MCF 10A (cell line): ENCODE measurements around the gene TSPAN3. TPM values are rescaled to one million over a fixed set of nuclear protein-coding genes. Genes with fewer than 3 reads are reported as not detected.

Experiments used
- BruUV-seq: library from RNA; stranded (reverse); fragments of 400-500 nt; replicated peaks from 2 replicates; lab custom pipeline; 2021; lab: Mats Ljungman, UMichigan
- CTCF ChIA-PET: fragments of 300-600 bp; sonication (Branson Sonifier 250); formaldehyde crosslinking; extraction: SDS; loops from one replicate; lab custom pipeline; 2021; ENCODE audit warnings: antibody characterized with exemption, inconsistent platforms; lab: Yijun Ruan, JAX
- POLR2A ChIA-PET: fragments of 300-600, 350-650 bp; sonication (Branson Sonifier 250); formaldehyde crosslinking; extraction: SDS; loops from one replicate; lab custom pipeline; 2020; ENCODE audit warnings: antibody characterized with exemption, inconsistent platforms; lab: Yijun Ruan, JAX
- DNase-seq: peaks from one replicate; pipeline ENCODE4 v3.0.0-alpha.2; 2018; ENCODE audit not compliant: unreplicated experiment
- H3K27ac Mint-ChIP-seq: one replicate; pipeline ENCODE4 v1.8.0; 2022; ENCODE audit warnings: mild to moderate bottlenecking, low read depth, mixed read lengths; ENCODE audit not compliant: unreplicated experiment
- H3K27me3 Mint-ChIP-seq: one replicate; pipeline ENCODE4 v1.8.0; 2022; ENCODE audit warnings: mixed read lengths; ENCODE audit not compliant: insufficient read depth, unreplicated experiment
- H3K36me3 Mint-ChIP-seq: one replicate; pipeline ENCODE4 v1.8.0; 2022; ENCODE audit warnings: mild to moderate bottlenecking, moderate library complexity, mixed read lengths; ENCODE audit not compliant: insufficient read depth, unreplicated experiment
- H3K4me1 Mint-ChIP-seq: one replicate; pipeline ENCODE4 v1.8.0; 2022; ENCODE audit warnings: mixed read lengths; ENCODE audit not compliant: insufficient read depth, unreplicated experiment
- H3K4me3 Mint-ChIP-seq: one replicate; pipeline ENCODE4 v1.8.0; 2022; ENCODE audit warnings: mild to moderate bottlenecking, moderate library complexity, mixed read lengths; ENCODE audit not compliant: unreplicated experiment
- H3K9me3 Mint-ChIP-seq: one replicate; pipeline ENCODE4 v1.8.0; 2022; ENCODE audit warnings: mixed read lengths; ENCODE audit not compliant: unreplicated experiment
- CTCF ChIP-seq: fragments of 200-600 bp; IDR thresholded peaks from one replicate; pipeline ENCODE4 v1.8.0; 2022; ENCODE audit warnings: antibody characterized with exemption, mild to moderate bottlenecking; ENCODE audit not compliant: unreplicated experiment
- intact Hi-C: fragments of 100-400 bp; cut with micrococcal nuclease; formaldehyde crosslinking; loops from 2 replicates; pipeline ENCODE4 v1.14.1; 2022
- total RNA-seq: library from RNA; stranded (reverse); gene quantifications from 2 replicates; pipeline ENCODE4 v1.2.3, GENCODE V29; 2022

The TSPAN3 gene
- total RNA-seq, 1 experiment from 2014 or later, result 96.6 TPM

- DNase-seq, result peak; percentile 66
- Mint-ChIP-seq H3K27ac (no peak overlapping the region), H3K9me3 (no peaks in the 10 kb centered on the region), H3K36me3 (no peaks in the 10 kb centered on the region), H3K27me3 (no peaks in the 10 kb centered on the region), H3K4me1 (no peaks in the 10 kb centered on the region), H3K4me3 (no peak overlapping the region)
- CTCF ChIA-PET, result interaction anchor here (0.5 to 6.3 kb wide), 29 partner anchors 9 to 1066 kb away, joined by 3 to 82 read pairs (median 5); partner anchors contain the start of gene HMG20A
- intact Hi-C loops, result loop anchor here (1.0 to 5.0 kb wide), 3 partner anchors 97 to 424 kb away; no protein-coding TSS in a partner anchor
- BruUV-seq, result no TSS peak
- POLR2A ChIA-PET, result interaction anchor here (0.6 to 1.7 kb wide), 2 partner anchors 424 to 491 kb away, joined by 3 to 7 read pairs; no protein-coding TSS in a partner anchor
- peak; percentile 64 for TF ChIP-seq CTCF
These were observed 48.0 kb upstream of the TSPAN3 start for GRCh38 chr15:77118882-77119321.

- no peak for TF ChIP-seq CTCF
- ChIA-PET CTCF (no interaction called here), POLR2A (interaction anchor here (0.6 kb wide), 1 partner anchor 32 kb away, joined by 3 read pairs; no protein-coding TSS in a partner anchor)
- H3K27me3 Mint-ChIP-seq, result no peaks in the 10 kb centered on the region
- intact Hi-C loops, result loop anchor here (5.0 kb wide), 1 partner anchor 93 kb away; no protein-coding TSS in a partner anchor
- no peaks in the 10 kb centered on the region for H3K4me1 Mint-ChIP-seq
- no peaks in the 10 kb centered on the region for H3K9me3 Mint-ChIP-seq
- BruUV-seq, result no TSS peak
- DNase-seq, result no peak
- no peaks in the 10 kb centered on the region for H3K36me3 Mint-ChIP-seq
- no peak overlapping the region for H3K27ac Mint-ChIP-seq
- no peak overlapping the region for H3K4me3 Mint-ChIP-seq
These were observed 44.3 kb upstream of the TSPAN3 start for GRCh38 chr15:77115179-77115578.

GRCh38 chr15:77112838-77113504, 42.1 kb upstream of the TSPAN3 start:
- intact Hi-C loops, result no loop called here
- DNase-seq, result no peak
- Mint-ChIP-seq H3K9me3 (no peaks in the 10 kb centered on the region), H3K27me3 (no peaks in the 10 kb centered on the region), H3K27ac (no peak overlapping the region), H3K4me1 (no peaks in the 10 kb centered on the region), H3K36me3 (no peaks in the 10 kb centered on the region), H3K4me3 (no peak overlapping the region)
- no peak for TF ChIP-seq CTCF
- ChIA-PET CTCF (interaction anchor here (0.7 to 1.2 kb wide), 4 partner anchors 13 to 430 kb away, joined by 3 to 4 read pairs (median 4); no protein-coding TSS in a partner anchor), POLR2A (interaction anchor here (0.8 kb wide), 1 partner anchor 429 kb away, joined by 4 read pairs; no protein-coding TSS in a partner anchor)
- BruUV-seq, result no TSS peak

- DNase-seq, result no peak
- no peak for TF ChIP-seq CTCF
- Mint-ChIP-seq H3K4me1 (no peaks in the 10 kb centered on the region), H3K36me3 (no peaks in the 10 kb centered on the region), H3K9me3 (no peaks in the 10 kb centered on the region), H3K27ac (no peak overlapping the region), H3K27me3 (no peaks in the 10 kb centered on the region), H3K4me3 (no peak overlapping the region)
- no TSS peak for BruUV-seq
- ChIA-PET POLR2A (interaction anchor here (0.8 kb wide), 1 partner anchor 430 kb away, joined by 4 read pairs; no protein-coding TSS in a partner anchor), CTCF (no interaction called here)
- intact Hi-C loops, result no loop called here
These were observed 40.9 kb upstream of the TSPAN3 start for GRCh38 chr15:77111789-77112188.
